Breast epithelium (tissue), 4 donors: ENCODE data around the gene CTNNAL1. TPM values are rescaled to one million over a fixed set of nuclear protein-coding genes. Genes with fewer than 3 reads are reported as not detected.
"Not testable (repeated sequence)": the region's sequence is repeated elsewhere in the genome, so short reads cannot be mapped to it uniquely, and the experiment has no call there.

Experiments used
- DNase-seq, 2 donors: peaks; one replicate each; pipeline ENCODE4 v3.0.0-alpha.2; 2019; ENCODE audit warnings: low spot score in 2 of 2
- H3K27ac ChIP-seq, 2 donors: fragments of 200-600 bp; sonication (generic) in 1 of 2; one replicate each; pipeline ENCODE4 v1.5.1; 2016 to 2019; ENCODE audit warnings: mild to moderate bottlenecking in 1 of 2
- H3K27me3 ChIP-seq, 2 donors: fragments of 200-600 bp; sonication (generic) in 1 of 2; one replicate each; pipeline versions ENCODE4 v1.5.1 to v1.6.0; 2017 to 2019; ENCODE audit warnings: control low read depth in 1 of 2, mild to moderate bottlenecking in 1 of 2
- H3K36me3 ChIP-seq: fragments of 200-600 bp; one replicate; pipeline ENCODE4 v1.5.1; 2019
- H3K4me1 ChIP-seq, 2 donors: fragments of 200-600 bp; sonication (generic); one replicate each; pipeline ENCODE4 v1.5.1; 2016 to 2019; ENCODE audit warnings: control low read depth in 1 of 2
- H3K4me3 ChIP-seq, 3 donors: fragments of 200-600 bp; sonication (generic); 1 replicate in 2 of 3; 2 replicates in 1 of 3; pipeline ENCODE4 v1.5.1; 2016 to 2019; ENCODE audit warnings: mild to moderate bottlenecking in 3 of 3, moderate library complexity in 2 of 3
- H3K9me3 ChIP-seq, 2 donors: fragments of 200-600 bp; sonication (generic) in 1 of 2; one replicate each; pipeline ENCODE4 v1.5.1; 2016 to 2019; ENCODE audit warnings: control low read depth in 1 of 2
- POLR2A ChIP-seq: fragments of 450-650 bp; IDR thresholded peaks from one replicate; pipeline ENCODE4 v1.6.1; 2016; ENCODE audit warnings: antibody characterized with exemption, mild to moderate bottlenecking, moderate library complexity
- POLR2AphosphoS5 ChIP-seq, 3 donors: sonication (generic); formaldehyde crosslinking; IDR thresholded peaks; one replicate each; pipeline ENCODE4 v1.6.1; 2017; ENCODE audit warnings: antibody characterized with exemption in 3 of 3
- intact Hi-C: fragments of 100-400 bp; cut with DNase I; formaldehyde crosslinking; loops from one replicate; pipeline ENCODE4 v1.15.1; 2023; ENCODE audit warnings: low total_unique reads
- total RNA-seq, 3 donors: library from RNA; depleted of rRNA; stranded (reverse); fragments of >200 nt; gene quantifications; one replicate each; pipeline ENCODE4 v1.1.0, GENCODE V29; 2016
- TF ChIP-seq, protein P1 (sequence below), 3 donors: fragments of 450-650 bp; IDR thresholded peaks; one replicate each; pipeline ENCODE4 v1.5.1; 2016 to 2017; ENCODE audit warnings: antibody characterized with exemption in 3 of 3, mild to moderate bottlenecking in 3 of 3, moderate library complexity in 3 of 3

The CTNNAL1 gene
- total RNA-seq, 3 donors from 2014 or later = 25.0 to 29.2 (median 25.6) TPM

DNA sequence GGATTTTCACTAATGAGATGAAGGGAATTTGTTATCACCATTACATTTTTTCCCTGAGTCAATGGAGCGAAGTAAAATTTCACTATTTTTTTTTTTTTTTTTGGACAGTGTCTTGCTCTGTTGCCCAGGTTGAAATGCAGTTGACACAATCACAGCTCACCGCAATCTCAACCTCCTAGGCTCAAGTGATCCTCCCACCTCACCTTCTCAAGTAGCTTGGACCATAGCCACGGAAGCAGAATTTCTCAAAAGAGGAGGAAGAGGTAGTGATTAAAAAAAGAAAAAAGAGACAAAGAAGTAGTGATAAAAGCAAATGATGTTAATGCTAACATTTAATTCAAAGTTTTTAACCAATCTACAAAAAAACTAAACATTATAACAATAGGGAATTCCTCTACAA is 109.1 kb downstream of the CTNNAL1 start:
- H3K36me3 ChIP-seq = peaks cover 4% of the 10 kb centered on the region
- intact Hi-C loops = no loop called here
- DNase-seq = no peak

GRCh38 chr9:108903420-108904103 is 109.7 kb downstream of the CTNNAL1 start:
- no peaks in the 10 kb centered on the region for H3K27me3 ChIP-seq
- no peak overlapping the region for H3K27ac ChIP-seq
- no peak for DNase-seq
- intact Hi-C loops = no loop called here
- TF ChIP-seq POLR2AphosphoS5 (IDR thresholded peaks at IDR 0.05) (no peak), POLR2A (no peak)
- TF ChIP-seq, protein P1, sequence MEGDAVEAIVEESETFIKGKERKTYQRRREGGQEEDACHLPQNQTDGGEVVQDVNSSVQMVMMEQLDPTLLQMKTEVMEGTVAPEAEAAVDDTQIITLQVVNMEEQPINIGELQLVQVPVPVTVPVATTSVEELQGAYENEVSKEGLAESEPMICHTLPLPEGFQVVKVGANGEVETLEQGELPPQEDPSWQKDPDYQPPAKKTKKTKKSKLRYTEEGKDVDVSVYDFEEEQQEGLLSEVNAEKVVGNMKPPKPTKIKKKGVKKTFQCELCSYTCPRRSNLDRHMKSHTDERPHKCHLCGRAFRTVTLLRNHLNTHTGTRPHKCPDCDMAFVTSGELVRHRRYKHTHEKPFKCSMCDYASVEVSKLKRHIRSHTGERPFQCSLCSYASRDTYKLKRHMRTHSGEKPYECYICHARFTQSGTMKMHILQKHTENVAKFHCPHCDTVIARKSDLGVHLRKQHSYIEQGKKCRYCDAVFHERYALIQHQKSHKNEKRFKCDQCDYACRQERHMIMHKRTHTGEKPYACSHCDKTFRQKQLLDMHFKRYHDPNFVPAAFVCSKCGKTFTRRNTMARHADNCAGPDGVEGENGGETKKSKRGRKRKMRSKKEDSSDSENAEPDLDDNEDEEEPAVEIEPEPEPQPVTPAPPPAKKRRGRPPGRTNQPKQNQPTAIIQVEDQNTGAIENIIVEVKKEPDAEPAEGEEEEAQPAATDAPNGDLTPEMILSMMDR (IDR thresholded peaks at IDR 0.05) = no peak
- H3K4me3 ChIP-seq = no peak overlapping the region
- H3K36me3 ChIP-seq = peaks cover 4% of the 10 kb centered on the region
- H3K9me3 ChIP-seq = no peaks in the 10 kb centered on the region
- no peaks in the 10 kb centered on the region for H3K4me1 ChIP-seq

More for the DNA sequence above, 109.1 kb downstream of the CTNNAL1 start:
- Histone ChIP-seq H3K4me3 (no peak overlapping the region), H3K9me3 (no peaks in the 10 kb centered on the region), H3K27me3 (no peaks in the 10 kb centered on the region), H3K4me1 (no peaks in the 10 kb centered on the region), H3K27ac (no peak overlapping the region)
- TF ChIP-seq, protein P1 (IDR thresholded peaks at IDR 0.05) = no peak
- TF ChIP-seq POLR2A (no peak), POLR2AphosphoS5 (IDR thresholded peaks at IDR 0.05) (no peak)

- H3K4me3 ChIP-seq = no peak overlapping the region
- TF ChIP-seq, protein P1 (IDR thresholded peaks at IDR 0.05) = no peak
- no peak for TF ChIP-seq POLR2A
- TF ChIP-seq POLR2AphosphoS5 (IDR thresholded peaks at IDR 0.05) = no peak
- intact Hi-C loops = no loop called here
- H3K36me3 ChIP-seq = peaks cover 9% of the 10 kb centered on the region
- no peak for DNase-seq
- H3K27ac ChIP-seq = no peak overlapping the region
- H3K9me3 ChIP-seq = no peaks in the 10 kb centered on the region
- no peaks in the 10 kb centered on the region for H3K27me3 ChIP-seq
- no peaks in the 10 kb centered on the region for H3K4me1 ChIP-seq
Measured at GRCh38 chr9:108900176-108900575, 113.1 kb downstream of the CTNNAL1 start.

- H3K27ac ChIP-seq, H3K4me3 ChIP-seq, H3K36me3 ChIP-seq, intact Hi-C loops, DNase-seq, H3K4me1 ChIP-seq, H3K27me3 ChIP-seq, H3K9me3 ChIP-seq: not testable (repeated sequence)
Measured at GRCh38 chr9:108899023-108899695, 114.1 kb downstream of the CTNNAL1 start.

GRCh38 chr9:108897324-108898096 is 115.8 kb downstream of the CTNNAL1 start:
- Histone ChIP-seq H3K9me3 (no peaks in the 10 kb centered on the region), H3K4me1 (no peaks in the 10 kb centered on the region), H3K36me3 (peaks cover 13% of the 10 kb centered on the region), H3K27ac (no peak overlapping the region), H3K4me3 (no peak overlapping the region), H3K27me3 (no peaks in the 10 kb centered on the region)
- intact Hi-C loops = no loop called here
- DNase-seq = no peak
- TF ChIP-seq POLR2AphosphoS5 (IDR thresholded peaks at IDR 0.05) (no peak), POLR2A (no peak)
- TF ChIP-seq, protein P1 (IDR thresholded peaks at IDR 0.05) = no peak
